ENCODE data around the gene POLE. TPM values are rescaled to one million over a fixed set of nuclear protein-coding genes. Genes with fewer than 3 reads are reported as not detected.

The POLE gene
- total RNA-seq, 1 experiment from 2014 or later = 96.1 TPM

- TF ChIP-seq EZH2phosphoT487 (IDR thresholded peaks at IDR 0.05; ENCODE audit: borderline replicate concordance, low read length) (no peak), CTCF (conservative IDR thresholded peaks at IDR 0.05; ENCODE audit: low read depth, low read length) (no peak)
- ATAC-seq = no peak
- H3K9ac ChIP-seq (ENCODE audit: low read length) = no peak overlapping the region
- H3K9me3 ChIP-seq (ENCODE audit: low read length) = no peaks in the 10 kb centered on the region
- H3K27me3 ChIP-seq (ENCODE audit: low read length) = no peaks in the 10 kb centered on the region
- no peaks in the 10 kb centered on the region for H3K9me2 ChIP-seq (replicated peaks; ENCODE audit: low read length)
- no peak overlapping the region for H3K27ac ChIP-seq (ENCODE audit: low read length)
- CTCF ChIA-PET = no interaction called here
- no peak overlapping the region for H2AFZ ChIP-seq (ENCODE audit: low read length)
- H3K79me2 ChIP-seq (ENCODE audit: low read length) = no peaks in the 10 kb centered on the region
- no peak overlapping the region for H3K4me3 ChIP-seq (ENCODE audit: low read length)
- intact Hi-C loops (cut with micrococcal nuclease) = no loop called here
- POLR2A ChIA-PET (ENCODE audit: unreplicated experiment) = no interaction called here
- no peaks in the 10 kb centered on the region for H3K4me1 ChIP-seq (ENCODE audit: insufficient read depth, low read length)
- no TSS peak for BruUV-seq (replicated peaks)
- no peaks in the 10 kb centered on the region for H3F3A ChIP-seq (ENCODE audit: low read length, unreplicated experiment)
- H3K4me2 ChIP-seq (ENCODE audit: low read length) = no peak overlapping the region
- DNase-seq = no peak
- no peaks in the 10 kb centered on the region for H4K20me1 ChIP-seq (ENCODE audit: low read length)
- peaks cover 40% of the 10 kb centered on the region for H3K36me3 ChIP-seq (ENCODE audit: low read depth, low read length)
Observed at GRCh38 chr12:132642846-132643835, 44.0 kb downstream of the POLE start.

GRCh38 chr12:132641811-132642650, 45.1 kb downstream of the POLE start:
- ChIA-PET POLR2A (ENCODE audit: unreplicated experiment) (no interaction called here), CTCF (no interaction called here)
- TF ChIP-seq CTCF (conservative IDR thresholded peaks at IDR 0.05; ENCODE audit: low read depth, low read length) (no peak), EZH2 (IDR thresholded peaks at IDR 0.05; ENCODE audit: low read length, unreplicated experiment) (no peak)
- intact Hi-C loops (cut with micrococcal nuclease) = no loop called here
- Histone ChIP-seq H3K9me3 (ENCODE audit: low read length) (no peaks in the 10 kb centered on the region), H3K4me1 (ENCODE audit: insufficient read depth, low read length) (no peaks in the 10 kb centered on the region), H3K27ac (ENCODE audit: low read length) (no peak overlapping the region), H3K36me3 (ENCODE audit: low read depth, low read length) (peaks cover 41% of the 10 kb centered on the region), H3K9ac (ENCODE audit: low read length) (no peak overlapping the region), H4K20me1 (ENCODE audit: low read length) (no peaks in the 10 kb centered on the region), H3K4me3 (ENCODE audit: low read length) (no peak overlapping the region), H3F3A (ENCODE audit: low read length, unreplicated experiment) (no peaks in the 10 kb centered on the region), H3K79me2 (ENCODE audit: low read length) (no peaks in the 10 kb centered on the region), H3K4me2 (ENCODE audit: low read length) (no peak overlapping the region), H3K9me2 (replicated peaks; ENCODE audit: low read length) (no peaks in the 10 kb centered on the region), H2AFZ (ENCODE audit: low read length) (no peak overlapping the region), H3K27me3 (ENCODE audit: low read length) (no peaks in the 10 kb centered on the region)
- ATAC-seq (no peak), DNase-seq (no peak)
- TSS peak; percentile 18 for BruUV-seq (replicated peaks)
